ENCODE data around the gene GADD45B. TPM values are rescaled to one million over a fixed set of nuclear protein-coding genes. Genes with fewer than 3 reads are reported as not detected.

GADD45B gene
- total and polyA plus RNA-seq, 2 donors (not counting 3 experiments of a cell fraction or from before 2014, with no cell fraction given): 61.3 to 267 TPM

DNA sequence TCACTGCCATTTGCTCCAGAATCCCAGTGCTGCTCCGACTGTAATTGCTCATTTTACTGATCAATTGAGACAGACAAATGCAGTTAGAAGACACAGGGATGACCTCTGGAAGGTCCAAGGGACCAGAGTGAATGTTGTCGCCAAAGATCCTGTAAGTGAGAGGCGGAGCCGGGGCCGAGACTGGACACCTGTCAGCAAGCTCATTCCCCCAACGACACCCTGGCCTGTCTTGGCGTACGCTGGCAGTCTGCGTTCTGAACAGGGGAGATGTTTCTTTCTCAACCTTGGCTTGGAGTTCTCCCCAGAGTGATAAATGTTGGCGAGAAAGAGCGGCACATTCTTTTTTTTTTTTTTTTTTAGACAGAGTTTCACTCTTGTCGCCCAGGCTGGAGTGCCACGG, 24.2 kb downstream of the GADD45B start:
- H4K20me1 ChIP-seq (replicated peaks; ENCODE audit: control insufficient read depth, extremely low read depth, insufficient read depth, low read length): no peaks in the 10 kb centered on the region
- FAIRE-seq (no peak), DNase-seq (ENCODE audit: low read depth, low spot score) (no peak)
- ChIA-PET CTCF (no interaction called here), POLR2A (no interaction called here)
- H3K27me3 ChIP-seq (ENCODE audit: control insufficient read depth in 2 of 2, insufficient read depth in 2 of 2, low read length in 2 of 2): no peaks in the 10 kb centered on the region
- peaks cover 15% of the 10 kb centered on the region for H3K4me1 ChIP-seq (ENCODE audit: control insufficient read depth, extremely low read depth, insufficient read depth, low read length)
- no peaks in the 10 kb centered on the region for H3K79me2 ChIP-seq (ENCODE audit: control insufficient read depth, insufficient read depth, low read length)
- H3K36me3 ChIP-seq (ENCODE audit: control insufficient read depth in 2 of 2, extremely low read depth in 1 of 2, insufficient read depth in 2 of 2, low read length in 2 of 2): no peaks in the 10 kb centered on the region
- TF ChIP-seq MAX (IDR thresholded peaks at IDR 0.05; ENCODE audit: insufficient read depth, insufficient read length): no peak
- TF ChIP-seq POLR2AphosphoS5 (IDR thresholded peaks at IDR 0.05; ENCODE audit: insufficient read depth, low read depth, low read length): no peak
- no TSS peak for BruUV-seq (replicated peaks)
- H3K4me2 ChIP-seq (ENCODE audit: insufficient read depth, low read length): no peak overlapping the region
- H3K9ac ChIP-seq (replicated peaks; ENCODE audit: extremely low read depth, insufficient read depth, low read length): no peak overlapping the region
- no peaks in the 10 kb centered on the region for H3K9me1 ChIP-seq (replicated peaks; ENCODE audit: control insufficient read depth, extremely low read depth, insufficient read depth, low read length)
- H3K27ac ChIP-seq (ENCODE audit: insufficient read depth, low read depth, low read length): no peak overlapping the region
- H2AFZ ChIP-seq (ENCODE audit: low read depth, low read length): no peak overlapping the region
- dilution Hi-C loops (cut with MboI; ENCODE audit: extremely low pct_ligation_motif_present, low sequenced_read_pairs) (no loop called here), intact Hi-C loops (cut with micrococcal nuclease) (no loop called here)
- H3K9me3 ChIP-seq (replicated peaks; ENCODE audit: control insufficient read depth, insufficient read depth, low read length): no peaks in the 10 kb centered on the region
- H3K4me3 ChIP-seq (replicated peaks in 1 of 3; ENCODE audit: insufficient read depth in 1 of 3, low read depth in 1 of 3, low read length in 3 of 3): no peak overlapping the region

GRCh38 chr19:2500841-2501261, 24.9 kb downstream of the GADD45B start:
- H3K4me3 ChIP-seq (replicated peaks in 1 of 3; ENCODE audit: insufficient read depth in 1 of 3, low read depth in 1 of 3, low read length in 3 of 3): no peak overlapping the region
- CTCF ChIA-PET: no interaction called here
- TF ChIP-seq FOS (IDR thresholded peaks at IDR 0.05; ENCODE audit: borderline replicate concordance, insufficient read depth, low read length) (no peak), JUN (IDR thresholded peaks at IDR 0.05; ENCODE audit: borderline replicate concordance, insufficient read depth, insufficient read length, low read depth) (no peak), MAX (IDR thresholded peaks at IDR 0.05; ENCODE audit: insufficient read depth, insufficient read length) (no peak), MYC (IDR thresholded peaks at IDR 0.05; ENCODE audit: low read depth, low read length) (no peak), EZH2 (IDR thresholded peaks at IDR 0.05; ENCODE audit: borderline replicate concordance, low read depth, low read length, severe bottlenecking) (no peak), POLR2AphosphoS5 (IDR thresholded peaks at IDR 0.05; ENCODE audit: insufficient read depth, low read depth, low read length) (no peak), GATA2 (IDR thresholded peaks at IDR 0.05; ENCODE audit: insufficient read depth, insufficient read length, low read depth, low read length) (no peak), POLR2A (IDR thresholded peaks at IDR 0.05; ENCODE audit: low read depth, low read length) (no peak)
- TF ChIP-seq, protein P1, sequence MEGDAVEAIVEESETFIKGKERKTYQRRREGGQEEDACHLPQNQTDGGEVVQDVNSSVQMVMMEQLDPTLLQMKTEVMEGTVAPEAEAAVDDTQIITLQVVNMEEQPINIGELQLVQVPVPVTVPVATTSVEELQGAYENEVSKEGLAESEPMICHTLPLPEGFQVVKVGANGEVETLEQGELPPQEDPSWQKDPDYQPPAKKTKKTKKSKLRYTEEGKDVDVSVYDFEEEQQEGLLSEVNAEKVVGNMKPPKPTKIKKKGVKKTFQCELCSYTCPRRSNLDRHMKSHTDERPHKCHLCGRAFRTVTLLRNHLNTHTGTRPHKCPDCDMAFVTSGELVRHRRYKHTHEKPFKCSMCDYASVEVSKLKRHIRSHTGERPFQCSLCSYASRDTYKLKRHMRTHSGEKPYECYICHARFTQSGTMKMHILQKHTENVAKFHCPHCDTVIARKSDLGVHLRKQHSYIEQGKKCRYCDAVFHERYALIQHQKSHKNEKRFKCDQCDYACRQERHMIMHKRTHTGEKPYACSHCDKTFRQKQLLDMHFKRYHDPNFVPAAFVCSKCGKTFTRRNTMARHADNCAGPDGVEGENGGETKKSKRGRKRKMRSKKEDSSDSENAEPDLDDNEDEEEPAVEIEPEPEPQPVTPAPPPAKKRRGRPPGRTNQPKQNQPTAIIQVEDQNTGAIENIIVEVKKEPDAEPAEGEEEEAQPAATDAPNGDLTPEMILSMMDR (IDR thresholded peaks at IDR 0.05; ENCODE audit: extremely low read depth in 1 of 2, insufficient read depth in 1 of 2, low read depth in 1 of 2, low read length in 2 of 2): no peak

More at GRCh38 chr19:2500841-2501261, 24.9 kb downstream of the GADD45B start:
- FAIRE-seq (no peak), DNase-seq (ENCODE audit: low read depth, low spot score) (no peak)
- Histone ChIP-seq H3K79me2 (ENCODE audit: control insufficient read depth, insufficient read depth, low read length) (no peaks in the 10 kb centered on the region), H2AFZ (ENCODE audit: low read depth, low read length) (no peak overlapping the region), H3K9me3 (replicated peaks; ENCODE audit: control insufficient read depth, insufficient read depth, low read length) (no peaks in the 10 kb centered on the region), H3K36me3 (ENCODE audit: control insufficient read depth in 2 of 2, extremely low read depth in 1 of 2, insufficient read depth in 2 of 2, low read length in 2 of 2) (no peaks in the 10 kb centered on the region), H3K27me3 (ENCODE audit: control insufficient read depth in 2 of 2, insufficient read depth in 2 of 2, low read length in 2 of 2) (no peaks in the 10 kb centered on the region), H3K4me1 (ENCODE audit: control insufficient read depth, extremely low read depth, insufficient read depth, low read length) (peaks cover 10% of the 10 kb centered on the region), H3K4me2 (ENCODE audit: insufficient read depth, low read length) (no peak overlapping the region), H3K9me1 (replicated peaks; ENCODE audit: control insufficient read depth, extremely low read depth, insufficient read depth, low read length) (no peaks in the 10 kb centered on the region), H3K9ac (replicated peaks; ENCODE audit: extremely low read depth, insufficient read depth, low read length) (no peak overlapping the region), H3K27ac (ENCODE audit: insufficient read depth, low read depth, low read length) (no peak overlapping the region), H4K20me1 (replicated peaks; ENCODE audit: control insufficient read depth, extremely low read depth, insufficient read depth, low read length) (no peaks in the 10 kb centered on the region)
- dilution Hi-C loops (cut with MboI; ENCODE audit: extremely low pct_ligation_motif_present, low sequenced_read_pairs) (no loop called here), intact Hi-C loops (cut with micrococcal nuclease) (no loop called here)
- no TSS peak for BruUV-seq (replicated peaks)
- POLR2A ChIA-PET: no interaction called here

Measured in endothelial cell of umbilical vein (primary cell).